GM15510 (cell line): ENCODE measurements around the gene SSX2IP.

Experiments
- POLR2A ChIP-seq: IDR thresholded peaks from 3 replicates; pipeline ENCODE4 v1.6.1; 2011; ENCODE audit warnings: borderline replicate concordance; ENCODE audit not compliant: insufficient read length; ENCODE audit errors: extremely low read depth

SSX2IP gene

DNA sequence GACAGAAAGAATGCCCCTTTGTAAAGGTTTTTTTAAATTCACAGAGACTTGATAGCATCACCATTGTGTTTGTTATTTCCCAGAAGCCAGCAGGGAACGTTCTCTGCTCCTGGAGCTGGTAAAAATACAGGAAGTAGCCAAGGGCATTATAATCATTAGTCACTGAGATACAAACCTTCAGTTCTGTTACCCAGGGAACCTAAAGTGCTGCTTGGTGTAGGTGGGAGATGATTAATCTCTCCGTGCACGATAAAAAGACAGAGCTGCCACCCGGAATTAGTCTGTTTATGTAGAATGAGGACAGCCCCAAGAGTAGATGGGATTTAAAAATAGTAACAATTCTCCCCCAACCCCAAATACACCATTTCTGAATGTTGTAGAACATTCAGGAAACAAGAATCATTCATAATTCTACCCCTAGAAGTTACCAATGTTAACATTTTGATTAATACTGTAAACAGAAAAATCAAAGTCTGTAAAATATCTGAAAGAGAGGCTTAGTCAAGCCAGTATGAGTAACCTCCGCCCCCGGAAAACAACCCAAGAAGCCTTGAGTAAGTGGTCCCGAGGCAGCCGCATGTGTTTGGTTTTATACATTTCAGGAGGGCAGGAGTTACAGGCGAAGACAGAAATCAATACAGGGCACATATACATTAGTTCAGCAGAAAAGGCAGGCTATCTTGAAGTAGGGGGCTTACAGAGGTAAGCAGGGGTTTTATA is 70.7 kb downstream of the SSX2IP start:
- no peak for TF ChIP-seq POLR2A

DNA sequence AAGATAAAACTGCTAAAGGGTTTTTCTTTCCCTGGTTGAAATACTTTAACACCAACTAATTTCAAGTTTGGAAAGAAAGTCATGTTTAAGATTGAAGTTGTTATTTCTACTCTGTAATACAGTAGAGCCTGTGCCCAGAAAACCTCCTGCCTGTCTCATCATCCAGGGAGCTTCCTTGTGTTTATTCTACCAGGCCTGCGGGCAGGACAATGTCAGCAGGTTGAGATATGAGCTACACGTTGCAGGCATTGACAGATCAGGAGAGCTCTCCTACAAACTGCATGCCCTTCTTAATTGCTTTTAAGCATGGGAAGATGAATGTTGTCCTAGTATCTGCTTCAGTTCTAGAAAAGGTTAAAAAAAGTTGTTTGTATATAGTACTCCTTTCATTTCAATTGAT is 72.9 kb downstream of the SSX2IP start:
- TF ChIP-seq POLR2A = no peak

DNA sequence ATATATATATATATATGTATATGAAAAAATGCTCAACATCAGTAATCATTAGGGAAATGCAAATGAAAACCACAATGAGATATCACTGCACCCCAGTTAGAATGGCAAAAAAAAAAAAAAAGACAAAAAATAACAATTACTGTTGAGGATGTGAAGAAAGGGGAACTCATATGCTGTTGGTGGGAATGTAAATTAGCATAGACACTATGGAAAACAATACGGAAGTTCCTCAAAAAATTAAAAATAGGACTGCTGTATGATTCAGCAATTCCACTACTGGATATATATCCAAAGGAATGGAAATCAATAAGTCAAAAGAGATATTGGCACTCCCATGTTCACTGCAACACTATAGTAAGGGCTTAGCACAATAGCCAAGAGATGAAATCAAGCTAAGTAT is 74.5 kb downstream of the SSX2IP start:
- no peak for TF ChIP-seq POLR2A

DNA sequence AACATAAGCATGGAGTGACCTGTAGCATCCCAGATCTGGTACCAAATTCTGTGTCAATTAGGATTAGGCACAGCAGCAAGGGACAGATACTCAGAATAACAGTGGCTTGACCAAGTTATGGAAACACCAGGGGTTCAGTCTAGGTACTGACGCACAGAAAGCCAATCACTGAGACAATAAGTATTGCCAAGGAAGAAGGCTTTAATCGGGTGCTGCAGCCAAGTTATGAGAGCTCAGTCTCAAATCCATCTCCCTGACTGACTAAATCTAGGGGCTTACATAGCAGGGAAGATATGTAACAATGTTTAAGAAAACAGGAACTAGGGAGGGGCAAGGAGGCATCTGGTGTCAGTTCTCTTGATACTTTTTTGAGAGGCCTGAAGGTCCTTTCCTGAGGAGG is 76.4 kb downstream of the SSX2IP start:
- no peak for TF ChIP-seq POLR2A

DNA sequence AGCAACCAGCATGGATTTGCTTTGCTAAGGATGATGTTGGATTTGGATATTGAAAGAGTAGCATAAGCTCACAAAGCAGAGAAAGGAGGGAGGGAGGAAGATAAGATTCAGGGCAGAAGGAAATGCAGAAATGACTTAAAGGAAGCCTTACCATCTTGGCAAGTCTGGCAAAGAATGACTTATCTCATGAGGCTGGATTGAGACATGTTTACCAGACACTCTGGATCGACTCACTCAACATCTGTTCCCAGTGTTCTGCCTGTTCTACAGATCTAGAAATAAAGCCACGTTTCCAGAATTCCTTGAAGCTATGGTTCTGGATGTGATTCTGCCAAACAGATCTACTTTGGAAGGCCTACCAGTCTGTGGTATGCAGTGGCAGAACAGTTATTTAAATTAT is 77.2 kb downstream of the SSX2IP start:
- no peak for TF ChIP-seq POLR2A

DNA sequence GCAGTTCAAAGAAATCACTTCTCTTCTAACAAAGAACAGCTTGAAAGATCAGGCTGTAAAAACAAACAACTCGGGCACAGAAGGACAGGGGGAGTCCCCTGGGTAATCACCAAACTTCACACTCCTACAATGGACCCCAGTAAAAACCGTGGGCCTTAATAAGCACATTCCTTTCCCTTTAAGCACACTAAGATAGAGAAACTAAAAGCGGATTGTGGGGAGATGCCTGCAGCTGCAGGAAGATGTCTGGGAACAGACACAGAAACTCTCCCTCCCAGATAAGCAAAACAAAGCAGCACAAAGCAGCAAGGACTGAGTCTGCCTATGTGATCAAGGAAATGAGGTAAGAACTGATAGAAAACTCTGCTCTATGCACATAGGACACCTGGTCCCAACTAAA is 78.5 kb downstream of the SSX2IP start:
- no peak for TF ChIP-seq POLR2A

DNA sequence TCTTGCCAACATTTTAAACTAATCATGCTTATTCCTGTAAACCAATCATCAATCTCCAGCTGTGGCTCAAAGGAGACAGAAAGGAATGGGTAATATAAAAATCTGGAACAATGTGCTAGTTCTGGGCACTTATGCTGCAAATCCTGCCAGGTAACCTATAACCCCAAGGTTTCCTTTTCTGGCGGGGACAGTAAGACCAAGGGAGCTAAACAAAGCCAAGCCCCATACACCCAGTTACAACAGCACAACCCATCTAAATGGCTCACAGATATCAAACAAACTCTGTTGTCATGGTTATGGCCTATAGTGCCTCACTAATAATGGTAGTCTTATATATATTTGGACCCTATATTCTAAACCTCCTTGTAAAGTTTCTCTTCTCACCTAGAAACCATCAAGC is 79.2 kb downstream of the SSX2IP start:
- no peak for TF ChIP-seq POLR2A

DNA sequence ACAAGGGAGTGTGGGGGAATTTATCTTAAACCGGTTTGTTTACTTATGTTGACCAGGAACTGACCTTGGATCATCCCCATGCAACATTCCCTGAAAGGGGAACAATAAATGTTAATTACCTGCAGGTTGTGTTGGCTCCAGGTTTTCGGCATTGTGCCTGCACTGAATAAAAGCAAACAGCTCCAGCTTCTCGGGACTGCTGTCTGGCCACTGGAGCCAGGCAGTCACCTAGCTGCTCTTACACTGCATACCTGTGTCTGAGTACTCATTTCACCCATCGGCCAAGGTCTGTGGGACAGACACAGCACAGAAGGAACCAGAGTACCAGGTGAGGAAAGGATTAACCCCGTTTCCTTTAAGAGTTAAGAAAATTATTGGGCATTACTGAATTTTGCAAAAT is 83.3 kb downstream of the SSX2IP start:
- TF ChIP-seq POLR2A = no peak

DNA sequence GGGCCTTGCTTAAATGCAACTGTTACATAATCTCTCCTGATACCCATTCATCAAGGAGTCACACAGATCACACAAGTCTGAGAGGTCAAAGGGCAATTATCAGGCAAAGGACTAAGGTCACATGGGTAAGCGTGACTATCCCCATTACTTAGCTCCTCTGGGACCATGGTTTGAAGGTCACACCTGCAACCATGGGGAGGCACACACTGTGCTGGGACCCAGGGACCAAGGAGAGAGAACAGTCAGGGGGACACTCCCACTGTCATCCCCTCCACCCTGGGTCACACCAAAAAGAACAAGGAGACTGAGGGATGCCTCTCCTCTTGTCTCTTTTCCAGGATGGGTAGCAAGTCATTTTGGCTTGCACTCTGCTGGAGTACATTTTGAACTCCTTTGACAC is 85.1 kb downstream of the SSX2IP start:
- TF ChIP-seq POLR2A = no peak

DNA sequence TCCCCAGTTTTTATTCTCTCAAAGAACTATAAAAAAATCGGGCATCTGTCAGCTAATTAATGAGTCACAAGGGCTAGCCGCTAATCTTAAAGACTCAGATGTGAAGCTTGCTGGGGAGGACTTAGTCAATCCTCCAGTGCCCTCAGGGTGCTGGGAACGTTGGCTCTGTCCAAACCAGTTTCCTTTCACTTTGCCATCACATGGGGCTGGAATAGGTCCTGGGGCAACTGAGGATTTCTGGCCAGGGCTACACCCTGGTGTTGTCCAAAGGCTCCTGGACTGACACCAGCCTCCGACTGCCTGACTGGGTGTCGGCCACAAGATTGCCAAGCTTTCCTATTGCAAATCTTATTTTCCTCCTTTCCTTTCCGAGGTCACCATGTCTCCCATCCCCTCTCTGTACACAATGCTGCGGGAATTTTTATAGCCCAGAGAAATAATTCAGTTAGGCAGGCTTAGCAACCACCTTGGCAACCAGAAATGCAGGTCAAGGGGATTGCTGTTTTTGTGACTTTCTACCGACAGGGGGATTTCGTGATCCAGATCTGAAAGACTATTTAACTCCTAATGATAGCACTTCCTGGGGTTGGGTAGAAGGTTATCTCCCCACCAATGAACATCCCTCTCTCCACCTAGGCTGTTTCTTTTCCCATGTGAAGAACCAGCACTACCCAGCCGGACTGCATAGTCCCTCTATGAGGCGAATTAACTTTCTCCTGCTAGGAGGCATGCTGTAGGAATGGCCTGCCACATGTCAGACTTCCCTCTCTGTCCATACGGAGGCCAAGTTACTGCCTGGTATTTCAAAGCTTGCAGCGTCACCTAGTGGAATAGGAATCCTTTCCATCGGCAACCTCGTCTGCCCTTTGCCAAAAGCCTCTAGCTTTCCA is 86.1 kb downstream of the SSX2IP start:
- TF ChIP-seq POLR2A = no peak

DNA sequence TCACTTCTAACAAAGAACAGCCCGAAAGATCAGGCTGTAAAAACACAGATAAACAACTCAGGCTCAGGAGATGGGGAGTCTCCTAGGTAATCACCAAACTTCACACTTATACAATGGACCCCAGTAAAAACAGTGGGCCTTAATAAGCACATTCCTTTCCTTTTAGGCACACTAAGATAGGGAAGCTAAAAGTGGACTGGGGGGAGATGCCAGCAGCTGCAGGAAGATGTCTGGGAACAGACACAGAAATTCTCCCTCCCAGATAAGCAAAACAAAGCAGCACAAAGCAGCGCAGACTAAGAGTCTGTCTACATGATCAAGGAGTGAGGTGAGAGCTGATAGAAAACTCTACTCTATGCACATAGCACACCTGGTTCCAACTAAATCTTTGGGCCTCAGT is 87.0 kb downstream of the SSX2IP start:
- TF ChIP-seq POLR2A = no peak

DNA sequence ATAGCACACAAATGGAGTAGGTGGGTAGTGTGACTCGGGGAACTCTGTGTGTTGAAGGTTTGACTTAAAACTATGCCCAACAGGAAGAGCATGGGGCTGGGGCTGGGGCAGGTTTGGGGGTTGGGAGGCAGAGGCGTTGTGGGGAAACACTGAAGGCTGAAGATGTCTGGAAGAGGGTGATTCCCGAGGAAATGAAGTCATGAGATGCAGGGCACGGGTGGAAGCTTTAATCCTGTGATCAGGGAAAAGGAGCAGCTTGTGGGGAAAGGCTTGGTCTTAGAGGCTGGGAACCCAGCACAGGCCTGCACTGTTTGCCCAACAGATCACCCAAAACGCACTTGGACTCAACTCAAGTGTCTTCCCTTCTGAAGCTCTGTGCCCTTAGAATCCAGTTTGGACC is 89.5 kb downstream of the SSX2IP start:
- no peak for TF ChIP-seq POLR2A

DNA sequence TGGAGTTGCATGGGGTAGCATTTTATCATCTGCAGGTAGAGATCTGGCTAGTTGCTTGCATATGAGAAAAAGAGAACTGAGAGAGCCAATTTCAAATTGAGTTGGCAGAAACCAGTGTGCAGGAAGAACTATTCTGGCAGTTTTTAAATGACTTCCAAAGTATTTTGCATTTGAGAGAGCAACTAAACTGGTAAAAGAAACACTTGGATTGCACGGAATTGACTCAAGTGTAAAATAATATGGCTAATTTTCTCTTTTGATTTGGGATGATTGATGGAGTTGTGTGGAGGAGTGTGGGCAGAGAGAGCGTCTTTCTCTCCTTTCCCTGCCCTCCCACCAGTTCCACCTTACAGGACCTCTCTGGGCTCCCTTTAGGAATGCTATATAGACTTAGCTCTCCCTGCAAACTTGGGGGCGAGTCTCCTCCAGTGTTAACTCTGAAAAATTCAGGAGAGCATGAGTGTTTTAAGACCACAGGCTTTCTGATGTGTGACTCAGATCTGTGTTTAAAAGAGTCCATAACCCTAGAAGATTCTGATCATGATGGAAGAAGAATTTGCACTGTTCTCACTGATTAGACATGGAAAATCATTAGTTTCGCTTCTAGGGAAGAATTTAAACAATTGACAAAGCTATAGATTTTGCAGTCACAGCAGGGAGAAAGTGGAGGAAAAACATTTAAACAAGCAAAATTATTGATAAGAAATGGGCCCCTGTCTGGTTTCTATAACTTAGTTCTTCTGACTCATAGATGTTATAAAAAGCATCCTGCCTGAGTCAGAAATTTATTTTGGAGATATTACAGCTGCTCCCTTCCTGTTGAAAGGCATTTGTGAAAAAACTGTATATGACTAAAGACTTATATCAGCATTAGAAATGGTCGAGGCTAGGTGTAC is 91.2 kb downstream of the SSX2IP start:
- TF ChIP-seq POLR2A = no peak

DNA sequence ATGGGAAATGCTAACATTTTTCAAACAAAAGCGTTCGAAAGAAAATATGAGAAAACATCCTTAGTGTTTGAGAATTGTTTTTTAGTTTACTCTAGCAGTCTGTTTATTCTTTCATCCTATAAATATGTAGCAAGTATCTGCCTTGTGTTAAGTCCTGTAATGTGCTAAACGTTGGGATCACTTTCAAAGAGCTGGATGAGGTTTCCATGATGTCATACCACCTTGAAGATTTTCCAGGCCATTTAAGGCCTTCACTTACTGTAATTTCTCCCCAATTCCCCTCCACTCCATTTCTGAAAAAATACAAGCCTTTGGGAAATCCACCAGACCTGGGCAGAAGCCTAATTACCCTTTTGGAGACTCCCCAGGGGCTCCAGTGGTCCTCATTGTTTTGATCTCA is 91.8 kb downstream of the SSX2IP start:
- TF ChIP-seq POLR2A = no peak

DNA sequence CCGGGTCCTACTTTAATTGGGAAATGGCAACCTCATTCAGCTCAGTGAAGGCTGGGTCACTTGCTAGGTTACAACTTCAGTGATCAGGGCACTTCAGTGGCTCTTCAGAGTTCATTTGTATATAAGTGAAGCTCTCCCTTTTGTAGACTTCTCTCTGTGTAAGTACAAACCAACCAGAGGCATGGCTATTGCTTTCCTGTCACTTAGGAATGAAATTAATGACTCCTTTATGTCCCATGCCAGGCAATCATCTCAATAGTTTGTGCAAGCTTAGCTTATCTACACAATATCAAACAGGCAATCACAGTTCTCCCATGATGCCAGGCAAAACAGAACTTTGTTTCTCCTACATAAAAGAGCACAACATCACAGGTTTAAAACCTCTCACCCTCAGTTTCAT is 93.2 kb downstream of the SSX2IP start:
- TF ChIP-seq POLR2A = no peak
